Kidney (tissue), 14 donors: ENCODE results near the gene SLCO3A1. TPM values are rescaled to one million over a fixed set of nuclear protein-coding genes. Genes with fewer than 3 reads are reported as not detected.

Experiments
- DNase-seq, 5 donors: peaks; one replicate each; pipeline ENCODE4 v3.0.0-alpha.2; 2013 to 2020
- FAIRE-seq: peaks from 2 replicates; lab custom pipeline; 2012; peaks lifted over from hg19 to GRCh38; lab: Jason Lieb, UNC
- H3K27ac ChIP-seq, 2 donors: one replicate each; pipeline ENCODE4 v1.7.0; 2013; ENCODE audit warnings: low read depth in 2 of 2, low read length in 2 of 2, inconsistent platforms in 1 of 2
- H3K27me3 ChIP-seq: one replicate; pipeline ENCODE4 v1.7.1; 2013; ENCODE audit warnings: low read length, inconsistent platforms; ENCODE audit not compliant: control insufficient read depth, insufficient read depth
- H3K36me3 ChIP-seq, 3 donors: one replicate each; pipeline versions ENCODE4 v1.7.0 to v1.7.1; 2013; ENCODE audit warnings: low read length in 3 of 3, control low read depth in 1 of 3, inconsistent platforms in 1 of 3; ENCODE audit not compliant: insufficient read depth in 3 of 3, control insufficient read depth in 2 of 3
- H3K4me1 ChIP-seq, 3 donors: one replicate each; pipeline versions ENCODE4 v1.7.0 to v1.7.1; 2013; ENCODE audit warnings: low read length in 3 of 3, inconsistent platforms in 1 of 3, low read depth in 1 of 3; ENCODE audit not compliant: control insufficient read depth in 2 of 3, insufficient read depth in 2 of 3
- H3K4me3 ChIP-seq, 3 donors: one replicate each; pipeline versions ENCODE4 v1.7.0 to v1.8.1; 2013; ENCODE audit warnings: low read length in 3 of 3, control low read depth in 1 of 3, inconsistent platforms in 1 of 3
- H3K9ac ChIP-seq, 3 donors: one replicate each; pipeline versions ENCODE4 v1.7.0 to v1.7.1; 2013; ENCODE audit warnings: low read length in 3 of 3, control low read depth in 1 of 3, inconsistent platforms in 1 of 3
- H3K9me3 ChIP-seq, 3 donors: one replicate each; pipeline versions ENCODE4 v1.7.0 to v1.7.1; 2013; ENCODE audit warnings: low read length in 3 of 3, control low read depth in 1 of 3, inconsistent platforms in 1 of 3; ENCODE audit not compliant: control insufficient read depth in 2 of 3, insufficient read depth in 1 of 3
- intact Hi-C: fragments of 100-400 bp; cut with DNase I; formaldehyde crosslinking; loops from one replicate; pipeline ENCODE4 v1.11.1; 2022
- polyA plus RNA-seq: library from polyadenylated mRNA; stranded (reverse); fragments of 350-450 nt; fragmentation: Illumina TruSeq; extraction: RNeasy Lipid Tissue Mini Kit (QIAGEN cat#74804); gene quantifications from one replicate; pipeline ENCODE4 v1.2.3, GENCODE V29; 2014; ENCODE audit warnings: low read depth, low replicate concordance; ENCODE audit not compliant: insufficient read depth
- total RNA-seq: library from RNA; stranded (reverse); fragmentation: NEBNext Ultra II Directional; extraction: Animal tissue kit (Norgen Biotek cat#: 25700); gene quantifications from one replicate; pipeline ENCODE4 v1.2.1, GENCODE V29; 2021
- TF ChIP-seq, protein P1 (sequence below): IDR thresholded peaks from 3 replicates; pipeline ENCODE4 v1.5.1; 2012; ENCODE audit warnings: mild to moderate bottlenecking, moderate library complexity, borderline replicate concordance; ENCODE audit not compliant: insufficient read depth; ENCODE audit errors: extremely low read depth
- donor health status: control.
- donor health status: control.
- donor health status: control.
- donor health status: control.
- donor health status: control.
- donor health status: DM: yes; HTN: yes; CAD: no.
- donor health status: Normal renal cell carcinoma (clear cell type).

Gene SLCO3A1
- total and polyA plus RNA-seq, 2 donors from 2014 or later, result 12.8 to 59.4 TPM

DNA sequence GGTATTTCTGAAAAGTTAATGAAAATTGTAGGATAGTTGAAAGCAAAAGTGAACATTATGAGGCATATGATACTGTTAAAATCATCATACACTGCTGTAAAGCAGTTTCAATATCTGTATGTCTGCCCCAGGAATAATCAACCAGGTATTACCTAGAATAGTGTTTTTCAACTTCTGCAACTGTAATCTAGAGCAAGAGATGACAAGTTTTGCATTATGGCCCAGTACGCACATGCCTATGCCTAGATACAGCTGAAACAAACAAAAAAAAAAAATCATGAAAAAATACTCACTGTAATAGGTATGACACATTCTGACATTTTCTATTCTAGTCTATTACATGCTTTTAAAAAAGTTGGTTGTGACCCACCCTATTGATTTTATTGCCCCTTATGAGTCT is 299.5 kb downstream of the SLCO3A1 start:
- FAIRE-seq, result no peak
- H3K36me3 ChIP-seq, result no peaks in the 10 kb centered on the region
- no peak overlapping the region for H3K4me3 ChIP-seq
- H3K27ac ChIP-seq, result no peak overlapping the region
- no peaks in the 10 kb centered on the region for H3K27me3 ChIP-seq
- intact Hi-C loops, result no loop called here
- H3K9ac ChIP-seq, result no peak overlapping the region
- H3K9me3 ChIP-seq, result no peaks in the 10 kb centered on the region
- TF ChIP-seq, protein P1, sequence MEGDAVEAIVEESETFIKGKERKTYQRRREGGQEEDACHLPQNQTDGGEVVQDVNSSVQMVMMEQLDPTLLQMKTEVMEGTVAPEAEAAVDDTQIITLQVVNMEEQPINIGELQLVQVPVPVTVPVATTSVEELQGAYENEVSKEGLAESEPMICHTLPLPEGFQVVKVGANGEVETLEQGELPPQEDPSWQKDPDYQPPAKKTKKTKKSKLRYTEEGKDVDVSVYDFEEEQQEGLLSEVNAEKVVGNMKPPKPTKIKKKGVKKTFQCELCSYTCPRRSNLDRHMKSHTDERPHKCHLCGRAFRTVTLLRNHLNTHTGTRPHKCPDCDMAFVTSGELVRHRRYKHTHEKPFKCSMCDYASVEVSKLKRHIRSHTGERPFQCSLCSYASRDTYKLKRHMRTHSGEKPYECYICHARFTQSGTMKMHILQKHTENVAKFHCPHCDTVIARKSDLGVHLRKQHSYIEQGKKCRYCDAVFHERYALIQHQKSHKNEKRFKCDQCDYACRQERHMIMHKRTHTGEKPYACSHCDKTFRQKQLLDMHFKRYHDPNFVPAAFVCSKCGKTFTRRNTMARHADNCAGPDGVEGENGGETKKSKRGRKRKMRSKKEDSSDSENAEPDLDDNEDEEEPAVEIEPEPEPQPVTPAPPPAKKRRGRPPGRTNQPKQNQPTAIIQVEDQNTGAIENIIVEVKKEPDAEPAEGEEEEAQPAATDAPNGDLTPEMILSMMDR, result no peak
- no peak for DNase-seq
- H3K4me1 ChIP-seq, result no peaks in the 10 kb centered on the region

DNA sequence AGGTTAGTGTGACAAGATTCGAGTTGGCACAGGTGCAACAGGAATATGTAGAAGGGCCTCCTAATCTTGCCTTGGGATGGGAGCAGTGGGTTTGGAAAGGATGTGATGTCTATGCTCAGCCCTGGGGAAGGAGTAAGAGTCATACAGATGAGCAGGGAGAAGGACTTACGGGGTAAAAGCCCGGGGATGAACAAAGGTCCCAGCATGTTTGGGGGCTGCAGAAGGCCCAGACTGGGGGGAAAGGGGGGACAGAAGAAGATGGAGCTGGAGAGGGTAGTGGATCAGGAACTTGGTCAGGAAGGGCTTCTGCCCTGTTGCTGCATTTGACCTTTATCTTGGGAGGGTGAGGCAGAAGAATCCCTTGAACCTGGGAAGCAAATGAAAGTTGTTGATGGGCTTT is 300.1 kb downstream of the SLCO3A1 start:
- Histone ChIP-seq H3K4me3 (no peak overlapping the region), H3K36me3 (no peaks in the 10 kb centered on the region), H3K27me3 (no peaks in the 10 kb centered on the region), H3K9me3 (no peaks in the 10 kb centered on the region), H3K4me1 (no peaks in the 10 kb centered on the region), H3K9ac (no peak overlapping the region), H3K27ac (no peak overlapping the region)
- DNase-seq, result no peak
- TF ChIP-seq, protein P1, result no peak
- FAIRE-seq, result no peak
- intact Hi-C loops, result no loop called here

DNA sequence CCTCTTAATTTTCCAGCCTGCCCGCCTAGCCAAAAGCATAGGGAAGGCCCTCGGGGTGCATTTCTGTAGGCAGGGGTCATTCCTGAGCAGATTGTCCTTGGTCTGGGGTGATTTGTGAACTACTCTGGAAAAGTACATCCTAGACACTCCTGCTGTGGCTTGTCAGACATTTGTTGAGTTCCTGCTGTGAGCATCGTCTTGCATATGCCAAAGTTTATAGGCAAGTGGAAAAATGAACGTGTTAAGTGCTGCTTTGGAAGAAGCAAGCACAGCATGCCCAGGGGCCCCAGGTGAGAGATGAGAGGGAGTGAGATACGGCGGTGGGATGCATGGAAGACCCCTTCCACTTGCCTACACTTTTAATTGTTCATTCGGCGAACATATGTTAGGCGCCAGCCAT is 302.4 kb downstream of the SLCO3A1 start:
- Histone ChIP-seq H3K27ac (no peak overlapping the region), H3K36me3 (no peaks in the 10 kb centered on the region), H3K4me3 (no peak overlapping the region), H3K9ac (no peak overlapping the region), H3K9me3 (no peaks in the 10 kb centered on the region), H3K27me3 (no peaks in the 10 kb centered on the region), H3K4me1 (peaks cover 0 to 3% (median 0%) of the 10 kb centered on the region in 3 donors)
- DNase-seq (no peak), FAIRE-seq (no peak)
- intact Hi-C loops, result no loop called here
- TF ChIP-seq, protein P1, result no peak

DNA sequence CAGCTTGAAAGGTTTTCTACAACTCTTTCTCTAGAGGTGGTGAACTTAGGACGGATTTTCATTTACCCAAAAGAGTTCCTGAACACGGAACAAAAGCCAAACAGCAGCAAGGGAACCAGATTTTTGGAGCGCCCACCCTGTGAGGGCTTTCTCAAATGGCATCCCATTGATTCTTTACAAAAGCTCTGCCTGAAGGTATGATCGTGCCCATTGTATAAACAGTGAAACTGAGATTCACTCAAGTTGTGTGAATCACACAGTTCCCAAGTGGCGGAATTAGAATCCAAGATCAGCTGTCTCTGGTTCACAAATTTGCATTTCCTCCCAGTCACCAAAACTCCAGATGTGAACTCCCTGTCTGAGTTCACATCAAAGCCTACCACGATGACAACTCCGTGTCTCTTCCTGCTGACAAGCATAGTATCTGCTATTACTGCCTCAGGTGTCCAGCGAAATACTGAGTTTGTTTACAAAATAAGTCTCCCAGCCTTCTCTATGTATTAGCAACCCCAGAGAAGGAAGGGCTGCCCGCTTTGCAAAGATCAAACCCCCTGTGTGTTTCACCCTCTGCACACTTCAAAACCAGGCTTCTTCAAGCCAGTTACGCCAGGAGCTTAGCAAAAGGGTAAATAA is 304.3 kb downstream of the SLCO3A1 start:
- Histone ChIP-seq H3K4me1 (peaks cover 0 to 3% (median 0%) of the 10 kb centered on the region in 3 donors), H3K9ac (no peak overlapping the region), H3K27ac (no peak overlapping the region), H3K9me3 (no peaks in the 10 kb centered on the region), H3K27me3 (no peaks in the 10 kb centered on the region), H3K36me3 (no peaks in the 10 kb centered on the region), H3K4me3 (no peak overlapping the region)
- no peak for DNase-seq
- FAIRE-seq, result no peak
- intact Hi-C loops, result no loop called here
- TF ChIP-seq, protein P1, result no peak
